Central memory CD4-positive, alpha-beta T cell (primary cell): ENCODE data around the gene GRID1.
"Not testable (repeated sequence)": the region's sequence is repeated elsewhere in the genome, so short reads cannot be mapped to it uniquely, and the experiment has no call there.

Experiments used
- DNase-seq: peaks from one replicate; pipeline ENCODE4 v3.0.0; 2022

The GRID1 gene

DNA sequence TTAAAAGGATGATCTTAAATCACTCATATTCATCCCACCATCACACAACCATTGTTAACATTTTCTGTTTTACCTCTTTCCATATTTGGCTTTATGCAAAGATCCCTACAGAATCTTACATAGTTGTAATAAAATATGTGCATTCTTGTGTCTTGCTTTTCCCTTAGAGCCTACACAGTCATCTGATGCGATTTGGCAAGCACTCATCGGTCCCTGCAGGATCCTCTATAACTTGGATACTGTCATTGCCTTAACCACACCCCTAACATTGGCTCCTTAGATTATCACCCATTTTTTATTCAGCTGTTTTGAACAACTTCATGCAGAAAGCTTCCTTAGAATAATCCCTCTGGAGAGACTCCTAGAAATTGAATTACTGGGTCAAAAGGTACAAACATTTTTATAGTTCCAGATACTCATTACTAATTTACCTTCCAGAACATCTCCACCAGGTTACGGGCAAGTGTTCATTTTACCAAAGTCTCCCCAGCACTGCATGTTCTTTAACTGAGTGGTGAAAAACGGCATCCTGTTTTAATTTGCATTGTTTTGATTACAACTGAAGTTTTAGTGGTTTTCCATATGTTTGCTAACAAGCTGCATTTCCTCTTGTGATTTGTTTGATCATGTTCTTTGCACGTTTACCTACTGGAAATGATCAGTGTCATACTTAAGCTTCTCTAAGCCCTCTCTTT is 268.3 kb downstream of the GRID1 start:
- DNase-seq = no peak

- DNase-seq = not testable (repeated sequence)
These were observed 271.5 kb downstream of the GRID1 start for GRCh38 chr10:86095061-86095460.

GRCh38 chr10:86092311-86092710 is 274.3 kb downstream of the GRID1 start:
- not testable (repeated sequence) for DNase-seq

DNA sequence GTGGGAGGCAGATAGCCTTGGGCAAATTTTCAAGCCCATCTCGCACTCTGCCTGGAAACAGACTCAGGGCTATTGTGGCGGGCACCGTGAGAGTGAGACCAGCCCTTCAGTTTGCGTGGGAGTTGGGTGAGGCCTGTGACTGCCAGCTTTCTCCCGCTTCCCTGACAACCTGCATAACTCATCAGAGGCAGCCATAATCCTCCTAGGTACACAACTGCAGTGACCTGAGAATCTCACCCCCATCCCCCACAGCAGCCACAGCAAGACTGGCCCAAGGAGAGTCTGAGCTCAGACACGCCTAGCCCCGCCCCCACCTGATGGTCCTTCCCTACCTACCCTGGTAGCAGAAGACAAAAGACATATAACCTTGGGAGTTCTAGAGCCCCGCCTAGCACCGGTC is 275.4 kb downstream of the GRID1 start:
- DNase-seq = no peak

GRCh38 chr10:86090807-86091206 is 275.8 kb downstream of the GRID1 start:
- no peak for DNase-seq

DNA sequence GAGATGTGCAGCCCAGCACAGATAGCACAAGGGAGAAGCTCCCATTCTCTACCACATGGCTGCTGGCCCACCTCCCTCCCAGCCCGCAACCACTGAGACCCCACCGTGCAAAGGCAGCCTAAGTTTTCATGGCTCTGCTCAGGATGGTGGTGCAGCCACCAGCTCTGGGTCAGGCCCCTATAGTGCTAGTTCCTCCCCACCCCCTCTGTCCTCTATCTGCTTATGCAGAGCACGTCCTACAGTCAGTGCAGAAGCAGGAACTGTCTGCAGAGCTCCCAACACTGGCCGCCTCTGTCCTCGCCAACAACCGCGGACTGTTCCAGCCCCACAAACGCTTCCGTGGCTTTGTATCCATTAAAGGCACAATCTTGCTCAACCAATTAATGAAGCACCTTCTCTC is 278.9 kb downstream of the GRID1 start:
- DNase-seq = no peak

GRCh38 chr10:86086418-86086817 is 280.2 kb downstream of the GRID1 start:
- DNase-seq = no peak

- no peak for DNase-seq
These were observed 280.9 kb downstream of the GRID1 start for GRCh38 chr10:86085686-86086085.

GRCh38 chr10:86085136-86085535 is 281.5 kb downstream of the GRID1 start:
- DNase-seq = no peak

GRCh38 chr10:86084585-86084984 is 282.0 kb downstream of the GRID1 start:
- no peak for DNase-seq

- no peak for DNase-seq
These were observed 282.9 kb downstream of the GRID1 start for GRCh38 chr10:86083664-86084175.

DNA sequence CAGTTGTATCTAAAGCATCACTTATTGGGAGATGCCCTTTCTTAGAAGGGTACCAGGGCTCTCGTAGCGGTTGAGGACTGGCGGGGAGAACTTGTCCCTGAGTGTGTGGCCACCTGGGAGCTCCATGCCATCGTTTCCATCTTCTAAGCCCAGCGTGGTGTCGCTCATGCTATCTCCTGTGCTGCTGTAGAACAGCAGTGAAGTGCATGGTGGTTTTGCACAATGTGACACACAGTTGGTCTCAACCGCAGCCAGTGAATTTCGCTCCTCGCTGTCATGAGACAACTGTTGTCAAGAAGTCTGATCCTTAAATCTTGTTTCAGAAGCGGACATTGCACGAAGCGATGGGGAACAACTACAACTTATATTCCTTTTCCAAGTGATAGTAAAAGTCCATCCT is 283.4 kb downstream of the GRID1 start:
- no peak for DNase-seq

GRCh38 chr10:86082556-86082955 is 284.0 kb downstream of the GRID1 start:
- DNase-seq = no peak

DNA sequence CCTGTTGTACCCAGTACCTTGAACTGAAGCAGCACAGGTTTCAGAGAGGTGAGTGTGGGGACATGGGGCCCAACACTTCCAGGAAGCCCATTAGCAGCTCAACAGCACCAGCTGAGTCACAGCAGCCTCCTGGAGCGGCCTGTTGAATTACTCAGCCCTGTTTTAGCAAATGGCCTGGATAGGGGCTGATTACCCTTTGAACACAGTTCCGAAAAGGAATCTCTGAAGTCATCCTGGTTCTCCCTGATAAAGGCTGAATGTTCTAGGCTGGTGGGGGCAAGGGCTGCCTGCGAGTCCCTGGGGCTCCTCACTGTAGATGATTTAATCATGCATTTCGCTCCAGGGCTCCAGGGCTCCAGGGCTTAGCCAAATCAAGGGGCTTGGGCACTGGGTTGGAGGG is 287.5 kb downstream of the GRID1 start:
- no peak for DNase-seq

DNA sequence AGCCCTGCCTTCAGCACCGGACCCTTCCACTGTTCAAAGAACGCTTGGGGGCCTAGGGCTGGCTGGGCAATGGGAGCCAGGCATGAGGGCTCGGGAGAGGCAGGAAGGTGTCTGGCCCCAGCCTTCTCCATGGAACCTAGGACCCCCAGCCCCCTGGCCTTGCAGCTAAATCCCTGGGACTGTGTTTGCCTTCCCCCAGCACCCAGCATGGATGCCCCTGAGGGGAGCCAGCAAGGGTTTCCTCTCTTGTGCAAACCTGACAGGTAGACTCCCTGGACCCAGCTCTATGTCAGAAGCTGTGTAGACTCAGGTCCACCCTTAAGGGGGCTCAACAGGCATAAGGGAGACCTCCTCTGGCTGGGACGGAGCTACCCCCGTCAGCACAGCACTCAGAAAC is 288.0 kb downstream of the GRID1 start:
- no peak for DNase-seq

DNA sequence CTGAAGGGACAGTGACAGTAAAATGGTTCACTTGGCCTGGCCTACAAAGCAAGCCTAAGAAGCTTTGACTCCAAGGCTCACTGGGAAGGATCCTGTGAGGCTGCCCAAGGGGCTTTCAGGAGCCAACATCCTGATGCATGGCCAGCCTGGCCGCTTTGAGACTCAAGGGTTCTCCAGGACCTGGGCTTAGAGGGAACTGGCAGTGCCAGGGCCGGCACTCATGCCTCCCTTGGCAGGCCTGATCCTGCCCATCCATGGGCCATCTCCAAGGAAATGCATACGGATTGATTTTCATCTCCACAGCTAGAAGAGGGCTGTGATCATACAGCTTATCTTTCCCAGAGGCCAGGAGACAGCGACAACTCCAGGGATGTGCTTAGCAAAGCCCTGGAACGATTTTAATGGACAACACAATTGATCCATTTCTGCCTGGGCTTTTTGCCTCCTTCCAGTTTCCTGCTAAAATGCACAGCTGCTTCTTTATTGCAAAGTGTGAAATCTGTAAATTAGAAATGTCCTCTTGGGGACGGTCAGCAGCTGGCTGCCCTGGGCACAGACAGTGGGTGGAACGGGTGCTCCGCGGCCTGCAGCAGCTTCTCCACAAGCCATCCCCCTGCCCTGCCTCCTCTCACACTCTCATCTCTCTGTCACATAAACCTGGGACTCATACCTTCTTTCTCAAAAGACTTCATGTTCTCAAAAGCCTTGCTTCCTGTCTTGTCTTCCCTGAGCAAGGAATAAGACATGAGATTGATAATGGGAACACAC is 288.5 kb downstream of the GRID1 start:
- no peak for DNase-seq

GRCh38 chr10:86077271-86077670 is 289.3 kb downstream of the GRID1 start:
- DNase-seq = no peak

DNA sequence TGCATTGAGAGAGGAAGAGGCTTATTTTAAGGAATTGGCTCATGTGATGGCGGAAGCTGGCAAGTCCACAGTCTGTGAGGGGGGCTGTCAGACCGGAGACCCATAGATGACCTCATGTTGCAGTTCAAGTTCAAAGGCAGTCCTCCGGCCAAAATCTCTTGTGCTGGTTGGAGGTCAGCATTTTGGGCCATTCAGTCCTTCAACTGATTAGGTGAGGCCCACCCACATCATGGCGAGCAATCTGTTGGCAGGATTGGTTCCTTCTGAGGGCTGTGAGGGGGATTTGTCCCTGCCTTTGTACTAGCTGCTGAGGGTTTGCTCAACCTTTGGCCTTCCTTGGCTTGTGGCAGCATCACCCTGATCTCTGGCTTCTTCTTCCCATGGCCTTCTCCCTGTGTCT is 290.1 kb downstream of the GRID1 start:
- not testable (repeated sequence) for DNase-seq

- no peak for DNase-seq
These were observed 291.1 kb downstream of the GRID1 start for GRCh38 chr10:86075512-86075911.

GRCh38 chr10:86074294-86074693 is 292.3 kb downstream of the GRID1 start:
- DNase-seq = no peak

DNA sequence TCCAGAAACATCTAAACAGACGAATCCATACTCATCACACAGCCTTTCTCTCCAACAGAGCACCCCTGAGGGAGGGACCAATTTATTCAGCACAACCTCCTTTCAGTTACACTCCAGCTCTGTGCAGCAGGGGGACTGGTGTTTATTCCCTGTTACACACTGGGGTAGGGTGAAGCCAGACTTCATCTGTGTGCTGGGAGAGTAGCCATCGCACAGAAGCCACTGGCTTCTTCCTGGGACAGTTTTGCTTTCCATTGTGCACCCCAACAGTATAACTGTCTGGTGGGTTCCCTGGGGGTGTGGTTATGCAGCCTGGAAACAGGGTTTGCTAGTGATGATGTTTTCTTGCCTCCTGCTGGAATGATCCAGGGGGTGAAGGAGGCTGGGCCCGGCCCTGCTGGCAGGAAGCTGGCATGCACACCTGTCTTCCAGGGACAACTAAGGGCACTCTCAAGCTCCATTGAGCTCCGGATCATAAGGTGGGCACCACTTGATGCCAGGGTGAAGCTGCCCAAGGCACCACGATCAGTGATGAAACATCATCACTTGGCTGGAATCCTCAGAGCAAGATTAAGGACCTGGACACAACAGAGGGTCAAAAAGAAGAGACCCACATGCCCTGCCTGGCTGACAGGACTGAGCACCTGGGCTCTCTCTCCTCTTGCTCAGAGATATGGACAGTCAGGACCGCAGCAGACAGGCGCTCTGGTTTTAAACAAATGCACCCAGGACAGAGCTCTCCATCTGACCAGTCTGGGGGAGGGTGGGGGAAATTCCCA is 293.2 kb downstream of the GRID1 start:
- no peak for DNase-seq

GRCh38 chr10:86072413-86072812 is 294.2 kb downstream of the GRID1 start:
- no peak for DNase-seq

GRCh38 chr10:86071758-86072157 is 294.8 kb downstream of the GRID1 start:
- DNase-seq = no peak
